Fibroblast of lung (primary cell): ENCODE measurements around the gene CAPN12. TPM values are rescaled to one million over a fixed set of nuclear protein-coding genes. Genes with fewer than 3 reads are reported as not detected.
A peak's percentile ranks its signal among the peaks of the same experiment; 100 is the strongest.
"Not testable (repeated sequence)": the region's sequence is repeated elsewhere in the genome, so short reads cannot be mapped to it uniquely, and the experiment has no call there.

Experiments used
- DNase-seq, 2 donors: peaks; one replicate each; pipeline versions ENCODE4 v3.0.0 to v3.0.0-alpha.2; 2010; ENCODE audit warnings: low read depth in 2 of 2
- H2AFZ ChIP-seq: 2 replicates; pipeline ENCODE4 v1.5.1; 2012; ENCODE audit warnings: low read length, control low read depth, inconsistent platforms
- H3K27ac ChIP-seq: 2 replicates; pipeline ENCODE4 v1.5.1; 2011; ENCODE audit warnings: low read length, control low read depth; ENCODE audit not compliant: insufficient read depth
- H3K27me3 ChIP-seq: 2 replicates; pipeline ENCODE4 v1.5.1; 2011; ENCODE audit warnings: mild to moderate bottlenecking, low read length; ENCODE audit not compliant: control insufficient read depth, insufficient read depth
- H3K36me3 ChIP-seq: 2 replicates; pipeline ENCODE4 v1.5.1; 2011; ENCODE audit warnings: low read length; ENCODE audit not compliant: control insufficient read depth, insufficient read depth
- H3K4me1 ChIP-seq: 2 replicates; pipeline ENCODE4 v1.5.1; 2011; ENCODE audit warnings: low read length; ENCODE audit not compliant: control insufficient read depth, insufficient read depth; ENCODE audit errors: extremely low read depth
- H3K4me2 ChIP-seq: 2 replicates; pipeline ENCODE4 v1.5.1; 2011; ENCODE audit warnings: low read length, control low read depth; ENCODE audit not compliant: insufficient read depth; ENCODE audit errors: extremely low read depth
- H3K4me3 ChIP-seq, 4 experiments: fragments of 200-600 bp in 1 of 4; sonication (generic) in 1 of 4; replicated peaks in 1 of 4; 2 replicates each; pipeline ENCODE4 v1.5.1; 2011 to 2016; ENCODE audit warnings: low read length in 4 of 4, low read depth in 3 of 4, mild to moderate bottlenecking in 3 of 4, control low read depth in 2 of 4, inconsistent platforms in 1 of 4, mixed read lengths in 1 of 4; ENCODE audit not compliant: insufficient read depth in 1 of 4; ENCODE audit errors: control extremely low read depth in 1 of 4
- H3K79me2 ChIP-seq: 2 replicates; pipeline ENCODE4 v1.5.1; 2012; ENCODE audit warnings: mild to moderate bottlenecking, low read length, inconsistent platforms; ENCODE audit not compliant: control insufficient read depth, insufficient read depth
- H3K9ac ChIP-seq: 2 replicates; pipeline ENCODE4 v1.5.1; 2011; ENCODE audit warnings: mild to moderate bottlenecking, low read length, control low read depth; ENCODE audit not compliant: insufficient read depth
- H3K9me3 ChIP-seq: 2 replicates; pipeline ENCODE4 v1.5.1; 2012; ENCODE audit warnings: low read depth, low read length; ENCODE audit not compliant: control insufficient read depth, insufficient read depth
- H4K20me1 ChIP-seq: 2 replicates; pipeline ENCODE4 v1.5.1; 2011; ENCODE audit warnings: low read length; ENCODE audit not compliant: control insufficient read depth, insufficient read depth; ENCODE audit errors: extremely low read depth
- EZH2 ChIP-seq: IDR thresholded peaks from 2 replicates; pipeline ENCODE4 v1.5.1; 2012; ENCODE audit warnings: low read length, control low read depth, mild to moderate bottlenecking; ENCODE audit errors: missing control alignments
- polyA plus RNA-seq, 2 donors: library from polyadenylated mRNA; depleted of rRNA in 1 of 2; stranded (reverse) in 1 of 2; unstranded in 1 of 2; fragments of >200 nt; gene quantifications; 2 replicates each; pipeline ENCODE4 v1.2.1, GENCODE V29; 2011 to 2012; ENCODE audit warnings: missing spikeins in 1 of 2
- total RNA-seq: library from RNA; depleted of rRNA; stranded (reverse); fragments of >200 nt; gene quantifications from 2 replicates; pipeline ENCODE4 v1.2.1, GENCODE V29; 2014
- TF ChIP-seq, protein P1 (sequence below), 2 donors: IDR thresholded peaks in 1 of 2; conservative IDR thresholded peaks in 1 of 2; 1 replicate in 1 of 2; 2 replicates in 1 of 2; pipeline ENCODE4 v1.5.1; 2011 to 2012; ENCODE audit warnings: low read length in 2 of 2, control low read depth in 1 of 2, inconsistent platforms in 1 of 2, low read depth in 1 of 2, mild to moderate bottlenecking in 1 of 2

The CAPN12 gene
- total and polyA plus RNA-seq, 2 donors (not counting 1 experiment from before 2014, with no cell fraction given) = 0.20 to 0.50 TPM

DNA sequence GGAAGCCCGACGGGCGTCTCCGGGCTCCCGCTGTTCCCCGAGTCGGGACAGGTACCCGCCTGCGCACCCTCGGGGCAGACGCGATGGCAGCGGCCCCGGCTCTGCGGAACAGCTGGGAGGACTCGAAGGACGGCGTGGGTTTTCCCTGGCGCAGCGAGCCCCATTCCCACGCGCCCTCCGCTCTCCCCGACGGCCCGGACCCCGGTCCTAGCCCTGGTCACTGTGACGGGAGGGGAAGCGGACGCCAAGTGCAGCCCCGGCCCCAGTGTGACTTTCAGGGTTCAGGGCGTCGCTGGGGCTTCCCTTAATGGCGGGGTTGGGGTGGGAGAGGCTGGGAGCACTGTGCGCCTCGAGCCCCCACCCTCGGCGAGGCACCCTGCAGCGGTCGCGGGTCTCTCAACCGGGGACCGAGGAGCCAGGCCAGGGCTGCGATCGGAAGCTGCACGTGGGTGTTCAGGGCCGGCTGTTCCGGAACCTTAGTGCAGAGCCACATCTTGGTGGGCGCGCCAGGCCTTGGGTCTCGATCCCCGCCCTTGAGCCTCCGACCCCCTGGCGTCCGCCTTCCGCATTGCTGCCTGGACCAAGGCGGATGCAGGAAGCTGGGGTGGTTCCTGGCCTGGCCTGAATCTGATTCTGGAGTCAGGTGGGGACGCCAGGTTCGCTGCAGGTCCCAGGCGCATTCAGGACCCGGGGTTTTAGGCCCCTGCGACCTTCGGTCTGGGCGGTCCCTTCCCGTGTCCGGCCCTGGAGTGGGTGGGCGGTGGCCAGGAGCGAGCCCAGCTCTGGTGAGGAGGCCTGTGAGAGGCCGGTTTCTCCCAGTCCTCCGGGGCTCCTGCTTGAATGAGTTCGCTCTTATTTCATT, 48.2 kb upstream of the CAPN12 start:
- Histone ChIP-seq H4K20me1 (no peaks in the 10 kb centered on the region), H3K4me3 (no peak overlapping the region), H3K27ac (no peak overlapping the region), H2AFZ (no peak overlapping the region), H3K27me3 (no peaks in the 10 kb centered on the region), H3K9ac (no peak overlapping the region), H3K9me3 (no peaks in the 10 kb centered on the region), H3K4me1 (no peaks in the 10 kb centered on the region), H3K36me3 (no peaks in the 10 kb centered on the region), H3K79me2 (no peaks in the 10 kb centered on the region), H3K4me2 (no peak overlapping the region)
- DNase-seq = peak in 1 of 2 donors; percentile 14
- TF ChIP-seq, protein P1, sequence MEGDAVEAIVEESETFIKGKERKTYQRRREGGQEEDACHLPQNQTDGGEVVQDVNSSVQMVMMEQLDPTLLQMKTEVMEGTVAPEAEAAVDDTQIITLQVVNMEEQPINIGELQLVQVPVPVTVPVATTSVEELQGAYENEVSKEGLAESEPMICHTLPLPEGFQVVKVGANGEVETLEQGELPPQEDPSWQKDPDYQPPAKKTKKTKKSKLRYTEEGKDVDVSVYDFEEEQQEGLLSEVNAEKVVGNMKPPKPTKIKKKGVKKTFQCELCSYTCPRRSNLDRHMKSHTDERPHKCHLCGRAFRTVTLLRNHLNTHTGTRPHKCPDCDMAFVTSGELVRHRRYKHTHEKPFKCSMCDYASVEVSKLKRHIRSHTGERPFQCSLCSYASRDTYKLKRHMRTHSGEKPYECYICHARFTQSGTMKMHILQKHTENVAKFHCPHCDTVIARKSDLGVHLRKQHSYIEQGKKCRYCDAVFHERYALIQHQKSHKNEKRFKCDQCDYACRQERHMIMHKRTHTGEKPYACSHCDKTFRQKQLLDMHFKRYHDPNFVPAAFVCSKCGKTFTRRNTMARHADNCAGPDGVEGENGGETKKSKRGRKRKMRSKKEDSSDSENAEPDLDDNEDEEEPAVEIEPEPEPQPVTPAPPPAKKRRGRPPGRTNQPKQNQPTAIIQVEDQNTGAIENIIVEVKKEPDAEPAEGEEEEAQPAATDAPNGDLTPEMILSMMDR (conservative IDR thresholded peaks at IDR 0.05 in 1 of 2, IDR thresholded peaks at IDR 0.05 in 1 of 2; ENCODE audit: low read depth in 1 of 2, low read length in 2 of 2) = peak in 1 of 2 donors; percentile 41
- no peak for TF ChIP-seq EZH2

DNA sequence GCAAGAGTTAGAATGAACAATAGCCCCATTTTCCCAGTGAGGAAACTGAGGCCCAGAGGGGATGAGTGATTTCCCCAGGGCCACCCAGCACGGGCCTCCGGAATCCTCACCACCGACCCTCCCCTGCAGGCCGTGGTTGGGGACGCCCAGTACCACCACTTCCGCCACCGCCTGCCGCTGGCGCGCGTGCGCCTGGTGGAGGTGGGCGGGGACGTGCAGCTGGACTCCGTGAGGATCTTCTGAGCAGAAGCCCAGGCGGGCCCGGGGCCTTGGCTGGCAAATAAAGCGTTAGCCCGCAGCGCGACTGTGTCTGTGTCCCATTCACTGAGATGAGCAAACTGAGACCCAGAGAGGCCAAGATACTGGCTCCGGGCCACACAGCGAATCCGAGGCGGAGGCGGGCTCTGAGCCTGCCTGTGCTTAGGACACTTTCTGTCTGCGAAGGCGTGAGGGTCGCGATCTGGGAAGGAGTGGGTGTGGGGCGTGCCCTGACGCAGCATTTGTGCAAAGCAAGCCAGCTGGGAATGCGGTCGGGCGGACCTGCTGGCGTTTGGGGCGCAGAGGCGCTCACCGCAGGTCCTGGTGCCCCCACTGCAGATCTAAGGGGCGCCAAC, 47.3 kb upstream of the CAPN12 start:
- H2AFZ ChIP-seq = not testable (repeated sequence)

DNA sequence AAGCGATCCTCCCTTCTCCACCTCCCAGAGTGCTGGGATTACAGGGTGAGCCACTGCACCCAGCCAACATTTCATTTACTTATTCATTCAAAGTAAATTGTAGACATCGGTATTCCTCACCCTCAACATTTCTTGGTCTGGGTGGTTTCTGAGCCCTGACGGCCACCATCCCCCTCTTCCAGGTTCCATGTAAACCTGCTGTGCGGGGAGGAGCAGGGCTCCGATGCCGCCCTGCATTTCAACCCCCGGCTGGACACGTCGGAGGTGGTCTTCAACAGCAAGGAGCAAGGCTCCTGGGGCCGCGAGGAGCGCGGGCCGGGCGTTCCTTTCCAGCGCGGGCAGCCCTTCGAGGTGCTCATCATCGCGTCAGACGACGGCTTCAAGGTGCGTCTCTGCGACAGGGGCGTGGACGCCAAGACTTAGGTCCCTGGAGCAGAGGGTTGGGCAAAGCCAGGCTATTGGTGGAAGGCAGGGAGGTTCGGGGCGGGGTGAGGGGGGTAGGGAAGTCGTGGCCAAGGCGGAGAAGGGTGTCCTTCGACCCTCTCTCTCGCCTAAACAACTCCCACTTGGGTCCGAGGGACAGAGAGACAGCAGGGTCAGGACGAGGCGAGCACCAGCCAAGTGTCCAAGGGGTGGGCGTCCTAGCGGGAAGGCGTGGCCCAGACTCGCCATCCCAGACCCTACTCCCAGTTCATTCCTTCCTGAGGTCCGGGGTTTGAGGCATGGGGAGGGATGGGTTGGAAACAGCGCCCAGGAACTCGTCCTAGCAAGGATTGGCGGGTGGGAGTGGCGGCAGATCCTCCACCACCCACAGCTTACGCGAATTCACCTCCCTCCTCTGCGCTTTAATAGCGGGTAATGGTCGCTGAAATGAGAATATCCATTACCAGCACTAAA, 46.5 kb upstream of the CAPN12 start:
- H3K9me3 ChIP-seq, H2AFZ ChIP-seq, H3K27ac ChIP-seq, H3K9ac ChIP-seq, H3K27me3 ChIP-seq, H3K4me2 ChIP-seq, H4K20me1 ChIP-seq, H3K36me3 ChIP-seq, H3K4me1 ChIP-seq, H3K79me2 ChIP-seq, DNase-seq: not testable (repeated sequence)
- H3K4me3 ChIP-seq = peak overlapping the region in 1 of 4 experiments; percentile 20

More for the DNA sequence above, 47.3 kb upstream of the CAPN12 start:
- H3K27me3 ChIP-seq, H3K36me3 ChIP-seq, H3K79me2 ChIP-seq, H4K20me1 ChIP-seq, H3K4me1 ChIP-seq, DNase-seq, H3K4me2 ChIP-seq, H3K9me3 ChIP-seq, H3K9ac ChIP-seq, H3K27ac ChIP-seq: not testable (repeated sequence)
- H3K4me3 ChIP-seq = peak overlapping the region in 1 of 4 experiments; percentile 20
